ENCODE measurements around the gene TAPT1.

GRCh38 chr4:16139066-16139945 lies 87.0 kb downstream of the TAPT1 start:
- TF ChIP-seq CTCF (conservative IDR thresholded peaks at IDR 0.05; ENCODE audit: low read length), result no peak
- no peak for TF ChIP-seq EZH2phosphoT487 (IDR thresholded peaks at IDR 0.05; ENCODE audit: borderline replicate concordance)

All from Loucy (cell line).